Activated CD4-positive, CD25-positive, alpha-beta regulatory T cell treated with anti-CD3 and anti-CD28 coated beads, Interleukin-2, amount 50 U/mL, for 72 hours (primary cell): Measurements from ENCODE around the gene CD34.
"Not testable (repeated sequence)": the region's sequence is repeated elsewhere in the genome, so short reads cannot be mapped to it uniquely, and the experiment has no call there.

Experiments used
- DNase-seq: peaks from one replicate; pipeline ENCODE4 v3.0.0; 2021

Gene CD34

GRCh38 chr1:207926984-207927383 lies 16.1 kb upstream of the CD34 start:
- DNase-seq, result no peak

DNA sequence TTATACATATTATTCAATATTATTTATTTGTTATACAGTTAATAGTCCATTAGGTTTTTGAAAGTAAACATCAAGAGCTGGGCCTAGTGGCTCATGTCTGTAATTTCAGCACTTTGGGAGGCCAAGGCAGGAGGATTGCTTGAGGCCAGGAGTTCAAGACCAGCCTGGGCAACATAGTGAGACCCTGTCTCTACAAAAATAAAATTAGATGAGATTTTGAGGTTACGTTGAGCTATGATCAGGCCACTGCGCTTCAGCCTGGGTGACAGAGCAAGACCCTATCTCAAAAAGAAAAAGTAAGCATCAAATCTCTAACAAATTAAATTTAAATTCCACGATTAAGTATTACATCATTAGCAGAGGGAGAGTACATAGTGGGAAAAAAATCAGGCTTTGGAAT lies 15.0 kb upstream of the CD34 start:
- DNase-seq, result not testable (repeated sequence)

DNA sequence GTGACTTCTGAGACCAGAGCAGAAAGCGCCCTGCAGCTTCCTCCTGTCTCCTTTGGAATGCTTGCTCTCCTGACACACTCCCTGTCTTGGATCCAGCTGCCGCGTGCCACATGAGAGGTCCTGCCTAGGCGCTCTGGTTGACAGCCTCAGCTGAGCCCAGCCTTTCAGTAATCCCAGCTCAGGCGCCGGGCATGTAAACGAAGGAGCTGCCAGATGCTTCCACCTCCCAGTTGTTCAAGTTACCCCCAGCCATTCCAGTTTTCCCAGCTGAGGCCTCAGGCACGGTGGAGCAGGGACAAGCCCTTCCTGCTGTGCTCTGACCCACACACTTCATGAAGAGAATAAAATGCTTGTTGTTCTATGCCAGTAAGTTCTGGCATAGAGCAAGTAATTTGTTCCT lies 14.3 kb upstream of the CD34 start:
- no peak for DNase-seq

- no peak for DNase-seq
Observed at GRCh38 chr1:207923561-207923960, 12.6 kb upstream of the CD34 start.

- no peak for DNase-seq
Observed at GRCh38 chr1:207923121-207923520, 12.2 kb upstream of the CD34 start.

GRCh38 chr1:207922554-207922953 lies 11.6 kb upstream of the CD34 start:
- DNase-seq, result no peak

GRCh38 chr1:207921321-207921720 lies 10.4 kb upstream of the CD34 start:
- DNase-seq, result no peak

DNA sequence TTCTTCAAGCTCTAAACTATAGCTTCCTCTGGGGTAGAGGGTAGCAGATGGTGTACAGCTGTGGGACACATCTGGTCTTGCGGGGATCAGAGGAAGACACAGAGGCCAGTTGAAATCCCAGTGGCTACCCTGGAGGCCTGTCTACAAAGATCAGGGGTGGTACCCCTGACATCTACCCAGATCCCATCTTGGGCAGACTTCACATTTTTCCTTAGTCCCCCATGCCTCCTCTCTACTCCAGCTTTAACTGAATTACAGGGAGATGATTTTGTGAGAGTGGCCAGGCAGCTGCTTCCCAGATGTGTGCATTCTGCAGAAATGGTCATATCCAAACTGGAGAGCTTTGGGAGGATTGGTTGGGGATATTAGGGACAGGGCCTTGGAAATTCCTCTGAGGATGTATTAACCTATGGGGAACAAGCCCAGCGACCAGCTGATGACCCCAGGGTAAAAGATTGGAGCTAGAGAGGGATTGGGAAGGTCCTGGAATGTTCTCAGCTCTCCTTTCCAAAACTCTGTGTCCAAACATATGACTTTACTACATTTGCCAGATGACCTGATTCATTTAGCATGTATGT lies 9.6 kb upstream of the CD34 start:
- no peak for DNase-seq

GRCh38 chr1:207919523-207920170 lies 8.7 kb upstream of the CD34 start:
- DNase-seq, result no peak

DNA sequence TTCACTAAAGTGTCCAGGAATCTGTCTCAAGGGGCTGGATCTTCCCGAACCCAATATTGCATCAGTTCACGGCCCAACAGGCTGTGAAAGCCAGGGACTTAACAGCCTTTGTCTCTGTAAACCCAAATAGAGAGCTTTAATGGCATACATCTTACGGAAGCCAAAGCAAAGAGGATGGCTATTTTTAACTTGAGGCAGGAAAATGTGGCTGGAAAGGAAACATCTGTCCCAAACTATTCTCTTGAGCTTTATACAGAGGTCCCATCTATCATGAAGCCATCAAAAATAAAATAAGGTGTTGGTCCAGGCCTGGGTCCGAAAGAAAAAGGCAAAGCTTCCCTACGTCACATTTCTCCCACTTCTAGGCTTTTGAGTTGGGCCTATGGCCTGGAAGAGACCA lies 7.7 kb upstream of the CD34 start:
- DNase-seq, result no peak

GRCh38 chr1:207918011-207918410 lies 7.1 kb upstream of the CD34 start:
- DNase-seq, result no peak

DNA sequence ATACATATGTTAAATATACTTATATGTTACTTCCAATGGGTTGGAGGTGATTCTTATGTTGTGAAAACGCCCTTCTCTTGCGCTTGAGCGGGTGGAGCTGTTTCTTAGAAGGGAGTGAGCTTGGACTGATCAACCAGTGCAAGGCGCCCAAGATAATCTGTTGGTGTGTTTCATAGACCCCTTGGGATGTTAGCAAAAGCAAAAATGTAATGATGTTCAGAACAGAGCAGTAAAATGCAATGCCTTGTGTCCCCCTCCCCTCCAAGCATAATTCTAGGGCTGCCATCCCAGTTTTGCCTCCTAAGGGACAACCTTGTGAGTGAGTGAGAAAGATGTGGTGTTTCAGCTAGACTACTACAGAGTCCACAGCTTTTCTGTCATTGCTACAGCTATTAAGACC lies 6.2 kb upstream of the CD34 start:
- DNase-seq, result no peak

- DNase-seq, result no peak
Observed at GRCh38 chr1:207913951-207914350, 3.0 kb upstream of the CD34 start.

- no peak for DNase-seq
Observed at GRCh38 chr1:207911856-207912760, 1.2 kb upstream of the CD34 start.

- DNase-seq, result no peak
Observed at GRCh38 chr1:207909687-207910086, 1.2 kb downstream of the CD34 start.

GRCh38 chr1:207908107-207908734 lies 2.7 kb downstream of the CD34 start:
- DNase-seq, result no peak

DNA sequence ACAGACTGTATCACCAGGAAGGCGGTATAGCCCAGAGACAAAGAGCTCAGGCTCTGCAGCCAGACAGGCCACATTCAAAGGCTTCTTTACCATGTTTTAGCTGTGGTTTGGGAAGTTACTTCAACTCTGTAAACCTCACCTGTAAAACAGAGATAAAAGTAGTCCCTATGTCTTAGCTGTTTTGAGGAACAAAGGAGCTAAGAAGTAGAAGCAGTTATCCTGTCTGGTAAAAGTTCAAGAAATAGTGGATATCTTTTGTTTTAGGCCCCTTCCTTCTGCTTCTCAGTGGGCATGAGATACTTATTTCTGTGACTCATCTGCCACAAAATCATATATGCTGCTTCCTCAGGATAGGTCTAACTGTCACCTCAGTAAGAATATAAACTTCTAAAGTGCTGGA lies 6.5 kb downstream of the CD34 start:
- no peak for DNase-seq

GRCh38 chr1:207903767-207904166 lies 7.2 kb downstream of the CD34 start:
- DNase-seq, result no peak

DNA sequence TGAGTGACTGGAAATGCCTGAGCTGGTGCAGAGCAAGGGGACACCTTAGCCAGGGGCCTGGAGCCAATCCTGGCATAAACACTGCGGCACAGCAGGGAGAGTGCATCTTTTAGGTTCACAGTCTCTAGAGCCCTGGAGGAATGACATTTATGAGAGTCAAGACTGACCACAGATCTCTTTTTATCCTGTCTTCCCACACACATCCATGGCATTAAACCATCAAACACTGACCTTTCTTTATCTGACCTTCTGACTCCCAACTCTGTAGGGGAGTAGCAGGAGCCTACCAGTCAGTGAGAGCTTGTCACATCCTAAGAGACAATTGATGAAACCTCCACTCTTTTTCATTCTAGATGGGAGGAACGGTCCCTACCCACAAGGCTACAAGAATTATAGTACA lies 7.9 kb downstream of the CD34 start:
- DNase-seq, result no peak

GRCh38 chr1:207902566-207902965 lies 8.4 kb downstream of the CD34 start:
- no peak for DNase-seq

DNA sequence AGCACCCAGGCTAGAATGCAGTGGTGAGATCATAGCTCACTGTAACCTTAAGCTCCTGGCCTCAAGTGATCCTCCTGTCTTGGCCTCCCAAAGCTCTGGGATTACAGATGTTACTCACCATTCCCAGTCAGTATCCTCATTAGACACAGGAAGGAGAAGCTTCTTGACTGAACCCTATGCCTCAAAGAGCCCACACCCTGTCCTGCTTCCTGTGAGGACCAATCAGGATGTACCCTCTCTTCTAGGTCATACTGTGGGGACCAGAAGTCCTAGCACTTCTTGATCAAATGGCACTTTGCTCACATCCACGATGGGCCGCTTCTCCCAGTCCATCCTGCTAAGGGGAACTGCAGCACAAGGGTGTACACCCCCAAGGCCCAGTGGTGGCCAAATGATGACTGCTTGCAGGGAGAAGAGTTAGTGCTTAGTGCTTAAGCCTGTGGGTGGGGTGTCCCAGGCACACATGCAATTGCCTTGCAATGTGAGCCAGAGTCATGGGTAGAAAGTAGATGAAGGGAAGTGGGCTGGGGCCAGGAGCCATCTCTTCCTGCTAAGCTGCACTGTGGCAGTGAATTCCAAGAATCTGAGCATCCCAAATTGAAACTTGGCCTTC lies 9.8 kb downstream of the CD34 start:
- no peak for DNase-seq

DNA sequence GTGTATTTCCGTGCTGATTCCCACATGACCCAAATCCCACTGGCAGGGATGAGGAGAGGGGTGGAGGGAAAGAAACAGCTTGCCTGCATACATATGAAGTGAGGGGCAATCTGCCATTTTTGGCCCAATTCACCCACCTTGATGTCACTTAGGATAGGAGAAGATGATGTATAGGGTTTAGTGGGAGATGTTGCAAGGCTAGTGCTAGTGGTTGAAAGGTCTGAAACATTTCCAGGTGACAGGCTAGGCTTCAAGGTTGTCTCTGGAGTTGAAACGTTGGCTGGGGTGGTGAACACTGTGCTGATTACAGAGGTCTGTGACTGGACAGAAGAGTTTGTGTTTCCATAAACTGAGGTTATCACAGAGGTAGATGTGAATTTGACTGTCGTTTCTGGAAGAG lies 12.1 kb downstream of the CD34 start:
- no peak for DNase-seq

GRCh38 chr1:207898260-207898659 lies 12.7 kb downstream of the CD34 start:
- DNase-seq, result no peak
